ENCODE data around the gene SDR9C7.
"Not testable (repeated sequence)": the region's sequence is repeated elsewhere in the genome, so short reads cannot be mapped to it uniquely, and the experiment has no call there.

SDR9C7 gene

DNA sequence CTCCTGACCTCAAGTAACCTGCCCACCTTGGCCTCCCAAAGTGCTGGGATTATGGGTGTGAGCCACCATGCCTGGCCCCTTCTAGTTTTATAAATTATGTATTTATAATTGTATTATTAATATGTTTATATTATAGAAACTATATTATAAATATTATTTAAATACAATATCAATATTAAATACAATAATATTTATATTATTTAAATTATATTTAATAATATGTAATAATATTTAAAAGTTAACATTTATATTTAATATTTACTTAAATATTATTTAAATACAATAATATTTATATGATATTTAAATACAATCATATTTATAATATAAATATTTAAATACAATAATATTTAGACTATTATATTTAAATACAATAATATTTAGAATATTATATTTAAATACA lies 20.0 kb downstream of the SDR9C7 start:
- no peak for DNase-seq

DNA sequence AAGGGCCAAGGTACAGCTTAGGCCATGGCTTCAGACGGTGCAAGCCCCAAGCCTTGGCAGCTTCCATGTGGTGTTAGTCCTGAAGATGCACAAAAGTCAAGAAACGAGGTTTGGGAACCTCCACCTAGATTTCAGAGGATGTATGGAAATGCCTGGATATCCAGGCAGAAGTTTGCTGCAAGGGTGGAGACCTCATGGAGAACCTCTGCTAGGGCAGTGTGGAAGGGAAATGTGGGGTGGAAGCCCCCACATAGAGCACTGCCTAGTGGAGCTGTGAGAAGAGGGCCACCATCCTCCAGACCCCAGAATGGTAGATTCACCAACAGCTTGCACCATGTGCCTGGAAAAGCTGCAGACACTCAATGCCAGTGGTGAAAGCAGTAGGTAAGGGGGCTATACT lies 24.8 kb downstream of the SDR9C7 start:
- not testable (repeated sequence) for DNase-seq

- DNase-seq = no peak
These were observed 26.1 kb downstream of the SDR9C7 start for GRCh38 chr12:56908136-56908535.

GRCh38 chr12:56905852-56906251 lies 28.4 kb downstream of the SDR9C7 start:
- no peak for DNase-seq

- no peak for DNase-seq
These were observed 30.8 kb downstream of the SDR9C7 start for GRCh38 chr12:56903374-56903773.

GRCh38 chr12:56901313-56901712 lies 32.9 kb downstream of the SDR9C7 start:
- DNase-seq = not testable (repeated sequence)

DNA sequence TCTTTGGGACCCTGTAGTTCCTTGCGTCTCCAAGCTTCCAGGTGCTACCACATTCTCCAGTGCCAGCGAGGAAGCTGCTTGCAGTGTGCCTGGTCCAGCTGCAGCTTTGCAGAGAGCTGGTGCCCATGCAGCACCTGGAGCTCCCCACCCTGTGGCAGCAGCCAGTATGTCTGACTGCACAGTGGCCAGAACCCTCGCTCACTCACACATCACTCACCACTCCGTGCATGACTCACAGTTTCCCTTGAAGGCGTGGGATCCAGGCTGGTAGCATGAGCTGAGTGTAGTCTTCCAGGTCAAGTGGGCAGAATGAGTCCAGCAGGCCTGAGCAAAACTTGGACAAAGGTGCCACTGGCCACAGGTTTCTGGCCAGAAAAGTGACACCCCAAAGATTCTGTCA lies 33.6 kb downstream of the SDR9C7 start:
- DNase-seq = no peak

DNA sequence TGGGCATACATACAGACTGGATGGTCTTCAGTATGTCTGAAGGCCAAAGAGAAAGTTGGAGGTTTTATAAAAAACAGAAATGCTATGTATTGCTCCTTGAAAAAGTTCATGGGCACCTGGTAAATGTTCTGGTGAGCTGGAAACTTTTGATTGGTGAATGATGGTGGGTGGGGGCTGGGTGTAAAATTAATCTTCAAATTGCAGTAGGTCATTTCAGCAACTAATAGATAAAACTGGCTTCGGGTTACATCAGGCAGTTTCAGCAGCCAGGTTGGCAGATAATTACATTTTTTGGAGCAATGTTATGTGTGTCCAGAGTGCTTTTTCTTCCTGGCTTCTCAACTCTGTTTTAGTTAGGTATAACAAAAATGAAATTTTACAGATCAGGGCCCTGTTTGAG lies 35.3 kb downstream of the SDR9C7 start:
- DNase-seq = no peak

GRCh38 chr12:56897844-56898361 lies 36.3 kb downstream of the SDR9C7 start:
- no peak for DNase-seq

DNA sequence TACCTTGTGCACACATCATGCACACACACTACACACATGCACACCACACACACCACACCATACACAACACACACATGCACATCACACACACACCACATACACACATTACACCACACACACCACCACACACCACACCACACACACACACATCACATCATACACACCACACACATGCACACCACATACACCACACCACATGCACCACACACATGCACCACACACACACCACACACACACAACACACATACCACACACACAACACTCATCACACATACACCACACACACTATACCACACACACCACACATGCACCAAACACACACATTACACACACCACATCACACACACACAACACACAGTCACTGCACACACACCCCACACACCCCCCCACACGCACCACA lies 38.1 kb downstream of the SDR9C7 start:
- no peak for DNase-seq

DNA sequence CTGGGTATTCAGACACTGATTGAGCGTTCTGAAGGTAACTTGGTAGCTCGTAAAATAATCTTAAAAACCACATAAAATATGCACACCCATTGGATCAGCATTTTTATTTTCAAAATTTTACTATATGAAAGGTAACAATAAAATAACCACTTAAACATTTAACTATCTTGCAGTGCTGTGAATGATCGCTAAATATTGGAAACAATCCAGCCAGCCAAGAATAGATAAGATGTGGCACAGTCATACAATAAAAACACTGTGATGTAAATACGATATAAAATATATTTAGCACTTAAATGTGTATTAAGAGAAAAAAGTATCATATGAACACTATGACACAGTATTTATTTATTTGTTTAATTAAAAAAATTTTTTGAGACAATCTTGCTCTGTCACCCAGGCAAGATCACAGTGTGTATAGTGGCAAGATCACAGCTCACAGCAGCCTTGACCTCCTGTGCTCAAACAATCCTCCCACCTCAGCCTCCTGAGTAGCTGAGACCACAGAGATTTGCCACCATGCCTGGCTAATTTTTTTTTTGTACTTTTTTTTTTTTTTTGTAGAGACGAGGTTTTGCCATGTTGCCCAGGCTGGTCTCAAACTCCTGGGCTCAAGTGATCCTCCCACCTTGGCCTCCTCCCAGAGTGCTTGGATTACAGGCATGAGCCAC lies 39.4 kb downstream of the SDR9C7 start:
- no peak for DNase-seq

- DNase-seq = not testable (repeated sequence)
These were observed 42.3 kb downstream of the SDR9C7 start for GRCh38 chr12:56891885-56892284.

DNA sequence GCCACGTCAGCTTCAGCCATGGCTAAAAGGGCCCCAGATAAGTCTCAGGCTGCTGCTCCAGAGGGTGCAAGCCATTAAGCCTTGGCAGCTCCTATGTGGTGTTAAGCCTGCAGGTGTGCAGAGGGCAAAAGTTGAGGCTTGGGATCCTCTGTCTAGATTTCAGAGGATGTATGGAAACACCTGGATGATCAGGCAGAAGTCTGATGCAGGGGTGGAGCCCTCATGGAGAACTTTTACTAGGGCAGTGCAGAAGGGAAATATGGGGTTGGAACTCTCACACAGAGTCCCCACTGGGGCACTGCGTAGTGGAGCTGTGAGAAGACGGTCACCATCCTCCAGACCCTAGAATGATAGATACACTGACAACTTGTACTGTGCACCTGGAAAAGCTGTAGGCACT lies 47.9 kb downstream of the SDR9C7 start:
- no peak for DNase-seq

- DNase-seq = no peak
These were observed 48.9 kb downstream of the SDR9C7 start for GRCh38 chr12:56885316-56885715.

DNA sequence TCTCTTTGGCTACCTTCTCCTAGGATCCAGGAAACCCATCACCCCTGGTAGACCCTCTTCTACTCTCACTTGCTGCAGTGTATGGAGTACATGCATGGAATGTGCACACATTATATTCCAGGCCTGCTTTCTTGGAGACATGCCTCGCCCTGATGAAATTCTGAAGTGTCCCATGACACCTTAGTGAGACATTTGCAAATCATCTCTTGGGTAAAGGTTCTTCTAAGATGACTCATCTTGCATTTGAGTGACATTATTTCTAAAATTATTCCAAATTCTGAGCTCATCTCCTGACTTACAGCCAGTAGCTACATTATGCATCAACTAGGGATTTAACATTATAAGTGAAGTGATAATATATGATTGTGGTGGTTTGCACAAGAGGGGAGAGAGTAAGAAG lies 49.8 kb downstream of the SDR9C7 start:
- DNase-seq = no peak

GRCh38 chr12:56882407-56882806 lies 51.8 kb downstream of the SDR9C7 start:
- not testable (repeated sequence) for DNase-seq

DNA sequence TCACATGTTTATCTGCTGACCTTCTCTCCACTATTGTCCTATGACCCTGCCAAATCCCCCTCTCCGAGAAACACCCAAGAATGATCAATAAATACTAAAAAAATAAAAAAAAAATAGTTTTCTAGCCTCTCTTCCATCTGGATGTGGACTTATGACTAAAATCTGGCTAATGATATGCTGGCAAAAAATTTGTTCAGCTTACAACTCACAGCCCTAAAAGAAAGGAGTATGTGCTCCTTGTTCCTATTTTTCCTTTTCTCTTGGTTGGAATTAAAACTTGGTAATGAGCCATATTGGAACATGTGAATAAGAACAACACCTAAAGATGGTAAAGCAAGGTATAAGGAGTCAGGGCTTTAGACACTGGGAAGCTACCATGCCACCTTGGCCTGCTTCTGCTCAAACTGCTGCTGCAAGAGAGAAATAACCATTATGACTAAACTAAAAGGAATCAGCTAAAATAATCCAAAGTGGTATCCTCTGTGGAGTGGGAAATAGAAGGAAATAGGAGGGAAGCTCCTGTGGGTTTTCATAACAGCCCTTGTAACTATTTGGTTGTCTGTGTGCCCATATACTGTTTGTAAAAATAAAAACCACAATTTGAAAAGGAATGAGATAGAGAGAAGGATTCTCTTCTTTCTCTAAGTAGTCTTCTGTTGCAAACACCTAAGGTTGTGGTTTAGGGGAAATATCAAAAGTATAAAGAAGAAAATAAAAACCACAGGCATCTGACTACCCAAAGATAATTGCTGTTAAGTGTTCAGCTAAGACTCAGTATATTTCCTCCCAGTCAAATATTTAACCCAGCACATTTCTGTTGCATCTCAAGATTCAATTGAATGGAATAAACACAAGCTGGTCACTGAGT lies 53.8 kb downstream of the SDR9C7 start:
- DNase-seq = no peak

GRCh38 chr12:56879240-56880124 lies 54.7 kb downstream of the SDR9C7 start:
- not testable (repeated sequence) for DNase-seq

DNA sequence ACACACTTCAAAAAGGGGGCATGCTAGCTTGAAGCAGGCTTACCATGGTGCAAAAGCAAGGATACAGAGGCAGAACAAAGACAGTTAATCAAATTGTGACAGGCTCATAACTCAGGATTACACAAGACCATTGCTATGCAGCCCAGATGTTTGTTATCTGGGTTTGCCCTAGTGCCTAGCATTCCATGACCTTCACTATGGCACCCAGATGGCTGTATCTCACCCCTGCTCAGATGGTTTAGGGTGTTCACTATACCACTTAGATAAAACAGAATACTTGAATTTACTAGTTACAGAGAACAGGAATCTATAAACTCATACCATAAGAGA lies 56.2 kb downstream of the SDR9C7 start:
- DNase-seq = no peak

DNA sequence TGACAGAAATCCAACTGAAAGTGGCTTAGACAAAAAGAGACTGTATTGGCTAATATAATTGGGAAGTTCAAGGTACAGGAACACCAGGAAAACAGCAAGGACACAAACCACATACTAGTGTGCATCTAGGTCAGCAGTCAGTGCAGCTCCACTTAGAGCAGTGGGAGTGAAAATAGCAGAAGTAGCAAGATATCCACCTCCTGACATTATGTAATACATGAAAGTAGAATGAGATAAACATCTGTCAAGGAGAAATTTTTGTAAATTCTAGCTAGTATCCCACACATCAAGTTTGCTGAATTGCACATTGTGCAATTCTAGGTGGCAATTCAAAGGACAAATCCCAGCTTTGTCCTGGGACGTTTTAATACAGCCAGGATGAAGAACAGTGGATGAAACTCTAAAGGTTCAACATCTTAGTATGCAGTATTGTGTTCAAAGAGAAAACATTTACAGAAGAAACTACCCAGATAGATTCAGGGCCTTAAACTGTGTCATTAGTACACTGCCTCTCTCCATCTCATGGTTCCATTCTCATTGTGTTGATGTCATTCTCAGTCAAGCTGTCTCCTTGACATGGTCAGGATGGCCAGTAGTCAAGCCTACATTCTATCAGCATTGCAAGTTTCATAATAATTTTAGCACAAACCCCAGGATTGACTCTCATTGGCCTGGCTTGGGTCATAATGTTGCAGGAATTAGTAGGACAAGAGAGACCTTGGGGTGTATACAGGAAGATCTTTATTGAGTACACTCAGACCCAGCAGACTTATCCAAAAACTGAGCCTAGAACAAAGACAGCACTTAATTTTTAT lies 56.8 kb downstream of the SDR9C7 start:
- DNase-seq = no peak

GRCh38 chr12:56874821-56875220 lies 59.4 kb downstream of the SDR9C7 start:
- no peak for DNase-seq

DNA sequence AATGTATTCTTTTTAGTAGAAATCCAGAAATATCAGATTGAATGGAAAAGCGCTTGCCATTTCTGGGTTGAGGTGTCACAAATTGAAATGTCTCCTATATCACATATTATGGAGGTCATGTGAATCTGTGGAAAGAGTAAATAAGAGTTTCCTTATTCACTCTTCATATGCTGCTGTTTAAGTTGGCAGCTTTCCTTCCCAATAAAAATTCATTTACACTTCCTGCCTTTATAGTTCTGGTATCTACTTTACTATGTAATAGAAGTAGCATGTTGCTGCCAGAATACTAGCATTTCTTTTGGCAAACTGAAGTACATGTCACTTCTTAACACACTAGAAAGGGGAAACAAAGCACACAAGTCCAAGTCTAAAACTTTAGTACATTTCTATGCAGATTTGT lies 60.8 kb downstream of the SDR9C7 start:
- no peak for DNase-seq
